ENCODE data around the gene MYO9B.
A peak's percentile ranks its signal among the peaks of the same experiment; 100 is the strongest.

MYO9B gene

DNA sequence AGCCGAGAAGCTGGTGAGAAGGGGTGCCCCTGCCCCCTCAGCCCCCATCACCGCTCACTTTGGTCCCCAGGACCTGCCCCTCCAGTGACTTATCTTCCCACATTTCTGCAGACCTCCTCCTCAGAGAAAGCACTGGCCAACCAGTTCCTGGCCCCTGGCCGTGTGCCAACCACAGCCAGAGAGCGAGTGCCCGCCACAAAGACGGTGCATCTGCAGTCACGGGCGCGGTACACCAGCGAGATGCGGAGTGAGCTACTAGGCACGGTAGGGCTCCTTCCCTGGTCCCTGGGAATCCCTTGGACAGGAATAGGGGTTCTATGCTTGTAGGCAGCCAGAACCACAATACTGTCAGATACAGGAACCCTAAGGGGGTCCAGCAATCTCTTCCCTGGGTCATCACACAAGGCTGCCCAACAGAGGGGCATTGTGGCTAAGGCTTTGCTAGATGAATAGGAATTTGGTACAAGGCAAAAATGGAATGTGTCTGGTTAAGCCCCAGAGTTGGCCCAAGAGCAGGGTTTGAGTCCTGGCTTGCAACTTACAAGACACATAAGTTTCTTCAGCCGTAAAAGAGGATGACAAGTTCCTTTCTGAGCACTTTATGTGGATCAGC is 140.6 kb downstream of the MYO9B start:
- DNase-seq (no peak), ATAC-seq (ENCODE audit: insufficient read depth, low read depth) (no peak)
- peaks cover 46% of the 10 kb centered on the region for H3K36me3 ChIP-seq (ENCODE audit: insufficient read depth, low read length)
- H3K27ac ChIP-seq (ENCODE audit: low read length): peak overlapping the region; percentile 91
- peak overlapping the region; percentile 80 for H3K9ac ChIP-seq (ENCODE audit: low read depth, low read length)
- no peaks in the 10 kb centered on the region for H3K9me3 ChIP-seq (ENCODE audit: insufficient read depth, low read length, severe bottlenecking)
- peak overlapping the region in 1 of 2 experiments; percentile 68; a peak in 2 of 4 replicates for H3K4me3 ChIP-seq (ENCODE audit: low read depth in 1 of 2, low read length in 2 of 2)
- H3K4me1 ChIP-seq (ENCODE audit: insufficient read depth, low read length): peaks cover 16% of the 10 kb centered on the region
- TF ChIP-seq EZH2 (IDR thresholded peaks at IDR 0.05; ENCODE audit: borderline replicate concordance, low read depth, low read length, severe bottlenecking): no peak
- TF ChIP-seq, protein P1, sequence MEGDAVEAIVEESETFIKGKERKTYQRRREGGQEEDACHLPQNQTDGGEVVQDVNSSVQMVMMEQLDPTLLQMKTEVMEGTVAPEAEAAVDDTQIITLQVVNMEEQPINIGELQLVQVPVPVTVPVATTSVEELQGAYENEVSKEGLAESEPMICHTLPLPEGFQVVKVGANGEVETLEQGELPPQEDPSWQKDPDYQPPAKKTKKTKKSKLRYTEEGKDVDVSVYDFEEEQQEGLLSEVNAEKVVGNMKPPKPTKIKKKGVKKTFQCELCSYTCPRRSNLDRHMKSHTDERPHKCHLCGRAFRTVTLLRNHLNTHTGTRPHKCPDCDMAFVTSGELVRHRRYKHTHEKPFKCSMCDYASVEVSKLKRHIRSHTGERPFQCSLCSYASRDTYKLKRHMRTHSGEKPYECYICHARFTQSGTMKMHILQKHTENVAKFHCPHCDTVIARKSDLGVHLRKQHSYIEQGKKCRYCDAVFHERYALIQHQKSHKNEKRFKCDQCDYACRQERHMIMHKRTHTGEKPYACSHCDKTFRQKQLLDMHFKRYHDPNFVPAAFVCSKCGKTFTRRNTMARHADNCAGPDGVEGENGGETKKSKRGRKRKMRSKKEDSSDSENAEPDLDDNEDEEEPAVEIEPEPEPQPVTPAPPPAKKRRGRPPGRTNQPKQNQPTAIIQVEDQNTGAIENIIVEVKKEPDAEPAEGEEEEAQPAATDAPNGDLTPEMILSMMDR (IDR thresholded peaks at IDR 0.05; ENCODE audit: borderline replicate concordance, extremely low read depth, low read length, poor library complexity, severe bottlenecking): no peak
- H3K79me2 ChIP-seq (ENCODE audit: insufficient read depth, low read length): peaks cover 7% of the 10 kb centered on the region
- H3K27me3 ChIP-seq (ENCODE audit: insufficient read depth, low read length, poor library complexity): no peaks in the 10 kb centered on the region
- no peak overlapping the region for H2AFZ ChIP-seq (ENCODE audit: low read depth, low read length)
- no peaks in the 10 kb centered on the region for H4K20me1 ChIP-seq (ENCODE audit: insufficient read depth, low read length)
- H3K4me2 ChIP-seq (ENCODE audit: insufficient read depth, low read length): peak overlapping the region; percentile 79

DNA sequence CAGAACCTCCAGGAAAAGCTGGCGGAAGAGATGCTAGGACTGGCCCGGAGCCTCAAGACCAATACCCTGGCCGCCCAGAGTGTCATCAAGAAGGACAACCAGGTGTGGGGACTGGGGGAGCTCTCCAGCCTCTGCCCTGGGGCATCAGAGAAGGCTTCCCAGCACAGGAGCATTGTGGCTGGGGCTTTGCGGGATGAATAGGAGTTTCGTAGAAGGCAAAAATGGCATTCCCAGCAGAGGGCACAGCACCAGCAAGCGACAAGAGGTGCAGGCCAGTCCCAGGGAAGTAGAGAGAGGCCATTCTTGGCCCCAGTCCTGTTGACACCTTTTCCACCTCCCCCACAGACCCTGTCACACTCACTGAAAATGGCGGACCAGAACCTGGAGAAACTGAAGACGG is 143.7 kb downstream of the MYO9B start:
- no peaks in the 10 kb centered on the region for H3K27me3 ChIP-seq (ENCODE audit: insufficient read depth, low read length, poor library complexity)
- no peak overlapping the region for H2AFZ ChIP-seq (ENCODE audit: low read depth, low read length)
- no peak overlapping the region for H3K4me3 ChIP-seq (ENCODE audit: low read depth in 1 of 2, low read length in 2 of 2)
- H3K9ac ChIP-seq (ENCODE audit: low read depth, low read length): no peak overlapping the region
- no peak overlapping the region for H3K4me2 ChIP-seq (ENCODE audit: insufficient read depth, low read length)
- no peaks in the 10 kb centered on the region for H4K20me1 ChIP-seq (ENCODE audit: insufficient read depth, low read length)
- H3K79me2 ChIP-seq (ENCODE audit: insufficient read depth, low read length): peaks cover 7% of the 10 kb centered on the region
- H3K27ac ChIP-seq (ENCODE audit: low read length): no peak overlapping the region
- H3K36me3 ChIP-seq (ENCODE audit: insufficient read depth, low read length): peaks cover 29% of the 10 kb centered on the region
- no peaks in the 10 kb centered on the region for H3K9me3 ChIP-seq (ENCODE audit: insufficient read depth, low read length, severe bottlenecking)
- DNase-seq (no peak), ATAC-seq (ENCODE audit: insufficient read depth, low read depth) (no peak)
- no peak for TF ChIP-seq EZH2 (IDR thresholded peaks at IDR 0.05; ENCODE audit: borderline replicate concordance, low read depth, low read length, severe bottlenecking)
- H3K4me1 ChIP-seq (ENCODE audit: insufficient read depth, low read length): peaks cover 15% of the 10 kb centered on the region

DNA sequence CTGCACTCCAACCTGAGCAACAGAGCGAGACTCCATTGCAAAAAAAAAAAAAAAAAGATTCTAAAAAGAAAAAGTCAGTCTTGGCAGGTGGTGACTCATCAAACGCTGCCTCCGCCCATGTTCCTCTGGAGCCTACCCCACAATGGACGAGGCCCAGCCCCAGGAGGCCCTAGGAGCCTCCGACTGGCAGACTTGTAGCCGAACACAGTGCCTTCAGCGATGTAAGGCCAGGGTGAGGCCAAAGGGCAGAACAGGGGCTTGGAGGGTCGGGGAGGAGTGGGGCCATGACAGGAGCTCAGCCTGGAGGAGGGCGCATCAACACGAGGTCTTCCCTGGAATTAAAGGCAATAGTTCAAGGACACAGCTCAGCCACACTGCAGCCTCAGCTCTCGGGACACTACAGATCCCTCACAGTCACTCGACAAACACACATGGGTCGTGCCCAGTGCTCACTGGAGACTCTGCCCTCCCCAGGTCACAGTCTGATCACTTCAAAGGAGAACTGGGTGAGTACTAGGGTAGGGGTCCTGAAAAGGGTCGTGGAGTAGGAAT is 144.7 kb downstream of the MYO9B start:
- Histone ChIP-seq H4K20me1 (ENCODE audit: insufficient read depth, low read length) (no peaks in the 10 kb centered on the region), H3K27me3 (ENCODE audit: insufficient read depth, low read length, poor library complexity) (no peaks in the 10 kb centered on the region), H3K4me2 (ENCODE audit: insufficient read depth, low read length) (no peak overlapping the region), H3K27ac (ENCODE audit: low read length) (no peak overlapping the region), H3K9me3 (ENCODE audit: insufficient read depth, low read length, severe bottlenecking) (no peaks in the 10 kb centered on the region), H3K36me3 (ENCODE audit: insufficient read depth, low read length) (peaks cover 29% of the 10 kb centered on the region), H3K4me3 (ENCODE audit: low read depth in 1 of 2, low read length in 2 of 2) (no peak overlapping the region), H3K79me2 (ENCODE audit: insufficient read depth, low read length) (peaks cover 7% of the 10 kb centered on the region), H2AFZ (ENCODE audit: low read depth, low read length) (no peak overlapping the region), H3K4me1 (ENCODE audit: insufficient read depth, low read length) (peaks cover 13% of the 10 kb centered on the region), H3K9ac (ENCODE audit: low read depth, low read length) (no peak overlapping the region)
- no peak for TF ChIP-seq EZH2 (IDR thresholded peaks at IDR 0.05; ENCODE audit: borderline replicate concordance, low read depth, low read length, severe bottlenecking)
- TF ChIP-seq, protein P1 (IDR thresholded peaks at IDR 0.05; ENCODE audit: borderline replicate concordance, extremely low read depth, low read length, poor library complexity, severe bottlenecking): no peak
- no peak for DNase-seq
- ATAC-seq (ENCODE audit: insufficient read depth, low read depth): no peak

DNA sequence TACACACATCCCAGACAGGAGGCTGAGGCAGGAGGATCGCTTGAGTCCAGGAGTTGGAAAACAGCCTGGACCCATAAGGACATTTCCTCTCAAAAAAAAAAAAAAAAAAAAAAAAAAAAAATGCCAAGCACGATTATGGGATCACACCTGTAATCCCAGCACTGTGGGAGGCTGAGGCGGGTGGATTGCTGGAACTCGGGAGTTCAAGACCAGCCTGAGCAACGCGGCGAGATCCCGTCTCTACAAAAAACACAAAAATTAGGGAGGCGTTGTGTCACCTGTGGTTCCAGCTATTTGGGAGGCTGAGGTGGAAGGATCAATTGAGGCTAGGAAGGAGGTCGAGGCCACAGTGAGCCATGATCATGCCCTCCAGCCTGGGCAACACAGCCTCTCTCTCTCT is 149.5 kb downstream of the MYO9B start:
- Histone ChIP-seq H3K4me1 (ENCODE audit: insufficient read depth, low read length) (peaks cover 26% of the 10 kb centered on the region), H3K9me3 (ENCODE audit: insufficient read depth, low read length, severe bottlenecking) (no peaks in the 10 kb centered on the region), H3K4me2 (ENCODE audit: insufficient read depth, low read length) (peak overlapping the region; percentile 86), H3K36me3 (ENCODE audit: insufficient read depth, low read length) (peaks cover 4% of the 10 kb centered on the region), H3K27me3 (ENCODE audit: insufficient read depth, low read length, poor library complexity) (no peaks in the 10 kb centered on the region), H3K79me2 (ENCODE audit: insufficient read depth, low read length) (no peaks in the 10 kb centered on the region), H3K27ac (ENCODE audit: low read length) (no peak overlapping the region), H4K20me1 (ENCODE audit: insufficient read depth, low read length) (peaks cover 6% of the 10 kb centered on the region), H3K4me3 (ENCODE audit: low read depth in 1 of 2, low read length in 2 of 2) (no peak overlapping the region), H3K9ac (ENCODE audit: low read depth, low read length) (no peak overlapping the region; the same call in 1 of the 2 replicates), H2AFZ (ENCODE audit: low read depth, low read length) (no peak overlapping the region)
- no peak for ATAC-seq (ENCODE audit: insufficient read depth, low read depth)
- DNase-seq: no peak
- TF ChIP-seq, protein P1 (IDR thresholded peaks at IDR 0.05; ENCODE audit: borderline replicate concordance, extremely low read depth, low read length, poor library complexity, severe bottlenecking): no peak
- TF ChIP-seq EZH2 (IDR thresholded peaks at IDR 0.05; ENCODE audit: borderline replicate concordance, low read depth, low read length, severe bottlenecking): no peak

Data from DND-41 (cell line).